Measurements from ENCODE around the gene CAMKMT.

CAMKMT gene

GRCh38 chr2:44771522-44771921, 409.8 kb downstream of the CAMKMT start:
- TF ChIP-seq CTCF (IDR thresholded peaks at IDR 0.05; ENCODE audit: low read depth, low read length, missing control alignments) = no peak
- no peak for DNase-seq (ENCODE audit: low read depth)
- H3K4me3 ChIP-seq (ENCODE audit: low read depth, low read length) = no peak overlapping the region

- no peak for TF ChIP-seq CTCF (IDR thresholded peaks at IDR 0.05; ENCODE audit: low read depth, low read length, missing control alignments)
- H3K4me3 ChIP-seq (ENCODE audit: low read depth, low read length) = no peak overlapping the region
- DNase-seq (ENCODE audit: low read depth) = no peak
Observed at GRCh38 chr2:44772131-44772530, 410.4 kb downstream of the CAMKMT start.

GRCh38 chr2:44772669-44773378, 411.1 kb downstream of the CAMKMT start:
- no peak for TF ChIP-seq CTCF (IDR thresholded peaks at IDR 0.05; ENCODE audit: low read depth, low read length, missing control alignments)
- H3K4me3 ChIP-seq (ENCODE audit: low read depth, low read length) = no peak overlapping the region
- no peak for DNase-seq (ENCODE audit: low read depth)

- TF ChIP-seq CTCF (IDR thresholded peaks at IDR 0.05; ENCODE audit: low read depth, low read length, missing control alignments) = no peak
- no peak for DNase-seq (ENCODE audit: low read depth)
- no peak overlapping the region for H3K4me3 ChIP-seq (ENCODE audit: low read depth, low read length)
Observed at GRCh38 chr2:44774826-44775492, 413.2 kb downstream of the CAMKMT start.

GRCh38 chr2:44777036-44777435, 415.3 kb downstream of the CAMKMT start:
- no peak for DNase-seq (ENCODE audit: low read depth)
- no peak overlapping the region for H3K4me3 ChIP-seq (ENCODE audit: low read depth, low read length)
- no peak for TF ChIP-seq CTCF (IDR thresholded peaks at IDR 0.05; ENCODE audit: low read depth, low read length, missing control alignments)

- TF ChIP-seq CTCF (IDR thresholded peaks at IDR 0.05; ENCODE audit: low read depth, low read length, missing control alignments) = no peak
- no peak for DNase-seq (ENCODE audit: low read depth)
- no peak overlapping the region for H3K4me3 ChIP-seq (ENCODE audit: low read depth, low read length)
Observed at GRCh38 chr2:44777537-44777936, 415.8 kb downstream of the CAMKMT start.

All from GM12864 (cell line).